ENCODE data around the gene FYB1. TPM values are rescaled to one million over a fixed set of nuclear protein-coding genes. Genes with fewer than 3 reads are reported as not detected.

The FYB1 gene
- total and polyA plus RNA-seq, 2 of the 8 experiments (the other 6 are each of a cell fraction or from before 2014, with no cell fraction given), result not detected

DNA sequence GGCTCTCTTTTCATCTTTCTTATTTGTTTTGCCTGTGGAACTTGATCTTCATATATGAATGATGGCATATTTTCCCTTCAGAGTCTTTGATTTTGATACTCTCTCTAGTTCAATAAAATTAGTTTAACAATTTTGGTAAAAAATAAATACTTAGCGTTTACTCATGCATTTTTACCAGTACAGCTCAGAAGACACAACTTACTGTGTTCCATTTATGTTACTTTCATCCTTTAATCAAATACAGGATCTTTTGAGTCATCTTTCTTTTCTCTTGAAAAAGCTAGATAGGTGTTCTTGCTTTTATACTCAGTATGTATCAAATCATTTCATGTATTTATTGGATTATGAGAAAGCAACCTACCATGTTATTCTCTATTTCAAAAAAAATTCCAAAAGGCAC is 98.0 kb downstream of the FYB1 start:
- Histone ChIP-seq H2BK20ac (ENCODE audit: low read length) (no peak overlapping the region), H3K23ac (ENCODE audit: insufficient read length) (no peak overlapping the region), H3K4me1 (replicated peaks in 1 of 4; ENCODE audit: control insufficient read depth in 3 of 4, insufficient read depth in 4 of 4, low read length in 3 of 4) (no peaks in the 10 kb centered on the region), H3K14ac (ENCODE audit: insufficient read length) (no peak overlapping the region), H2BK5ac (ENCODE audit: low read depth, low read length) (no peak overlapping the region), H3K79me1 (ENCODE audit: low read depth, low read length) (no peaks in the 10 kb centered on the region), H3K4ac (replicated peaks; ENCODE audit: insufficient read length, low read depth, low read length) (no peak overlapping the region), H3K4me2 (ENCODE audit: insufficient read depth in 1 of 2, low read depth in 2 of 2, low read length in 2 of 2) (no peak overlapping the region), H4K8ac (ENCODE audit: extremely low read depth, insufficient read depth, low read length) (no peak overlapping the region), H4K20me1 (replicated peaks in 1 of 2; ENCODE audit: control insufficient read depth in 1 of 2, insufficient read depth in 2 of 2, low read length in 2 of 2) (no peaks in the 10 kb centered on the region), H2BK12ac (ENCODE audit: low read depth, low read length) (no peak overlapping the region), H2BK120ac (replicated peaks; ENCODE audit: low read depth, low read length) (no peak overlapping the region), H2AK5ac (ENCODE audit: low read depth, low read length) (no peak overlapping the region), H3K4me3 (ENCODE audit: extremely low read depth in 1 of 4, insufficient read depth in 2 of 4, low read depth in 3 of 4, low read length in 4 of 4) (no peak overlapping the region), H4K5ac (ENCODE audit: insufficient read length, low read depth, low read length) (no peak overlapping the region), H3K79me2 (ENCODE audit: control insufficient read depth in 1 of 2, insufficient read depth in 2 of 2, low read length in 2 of 2) (no peaks in the 10 kb centered on the region), H2BK15ac (ENCODE audit: low read length) (no peak overlapping the region), H3K18ac (ENCODE audit: extremely low read depth, low read length) (no peak overlapping the region), H3K27me3 (replicated peaks in 1 of 4; ENCODE audit: control insufficient read depth in 3 of 4, extremely low read depth in 1 of 4, insufficient read depth in 3 of 4, low read length in 3 of 4) (peaks cover 0 to 1% (median 0%) of the 10 kb centered on the region in 4 experiments; a peak in 1 of 7 replicates), H3K9ac (replicated peaks in 1 of 4; ENCODE audit: extremely low read depth in 1 of 4, low read depth in 3 of 4, low read length in 3 of 4) (no peak overlapping the region), H3K23me2 (ENCODE audit: low read depth, low read length) (no peaks in the 10 kb centered on the region), H3K9me3 (ENCODE audit: insufficient read depth in 2 of 2, low read depth in 1 of 2, low read length in 1 of 2) (no peaks in the 10 kb centered on the region), H4K91ac (replicated peaks; ENCODE audit: insufficient read length, low read length) (no peak overlapping the region), H3K56ac (replicated peaks; ENCODE audit: insufficient read length, low read depth, low read length) (no peak overlapping the region), H2AFZ (ENCODE audit: low read length) (no peak overlapping the region), H3K27ac (ENCODE audit: low read depth, low read length) (no peak overlapping the region), H3K36me3 (ENCODE audit: control insufficient read depth in 2 of 4, insufficient read depth in 4 of 4, low read length in 3 of 4) (no peaks in the 10 kb centered on the region)
- CTCF ChIA-PET (ENCODE audit: partially characterized antibody), result interaction anchor here (1.5 to 1.7 kb wide), 2 partner anchors 10 to 96 kb away, joined by 5 to 6 read pairs; no protein-coding TSS in a partner anchor
- WGBS, 2 experiments (ENCODE audit: extremely low coverage in 1 of 2, insufficient coverage in 1 of 2, insufficient read length in 1 of 2, insufficient replicate concordance in 2 of 2, low coverage in 1 of 2, low lambda C conversion rate in 2 of 2, missing lambda C conversion rate in 1 of 2), result 82% methylated on average over 1 of the region's 1 CpG; no CpG with 5 or more reads in 1 of the 2 experiments
- DNase-seq (ENCODE audit: low read depth in 1 of 2, low spot score in 2 of 2) (no peak), FAIRE-seq (no peak)
- POLR2A ChIA-PET (ENCODE audit: partially characterized antibody), result no interaction called here
- no peak for TF ChIP-seq CHD2 (IDR thresholded peaks at IDR 0.05; ENCODE audit: low read length)
- no peak for TF ChIP-seq CEBPB (IDR thresholded peaks at IDR 0.05; ENCODE audit: low read depth, low read length)
- TF ChIP-seq BCL11A (IDR thresholded peaks at IDR 0.05; ENCODE audit: low read depth in 2 of 2, low read length in 2 of 2), result no peak
- TF ChIP-seq, protein P1, sequence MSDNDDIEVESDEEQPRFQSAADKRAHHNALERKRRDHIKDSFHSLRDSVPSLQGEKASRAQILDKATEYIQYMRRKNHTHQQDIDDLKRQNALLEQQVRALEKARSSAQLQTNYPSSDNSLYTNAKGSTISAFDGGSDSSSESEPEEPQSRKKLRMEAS (IDR thresholded peaks at IDR 0.05), result no peak
- TF ChIP-seq, protein P2, sequence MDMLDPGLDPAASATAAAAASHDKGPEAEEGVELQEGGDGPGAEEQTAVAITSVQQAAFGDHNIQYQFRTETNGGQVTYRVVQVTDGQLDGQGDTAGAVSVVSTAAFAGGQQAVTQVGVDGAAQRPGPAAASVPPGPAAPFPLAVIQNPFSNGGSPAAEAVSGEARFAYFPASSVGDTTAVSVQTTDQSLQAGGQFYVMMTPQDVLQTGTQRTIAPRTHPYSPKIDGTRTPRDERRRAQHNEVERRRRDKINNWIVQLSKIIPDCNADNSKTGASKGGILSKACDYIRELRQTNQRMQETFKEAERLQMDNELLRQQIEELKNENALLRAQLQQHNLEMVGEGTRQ (IDR thresholded peaks at IDR 0.05; ENCODE audit: low read length), result no peak
- no peak for TF ChIP-seq SIX5 (IDR thresholded peaks at IDR 0.05; ENCODE audit: low read depth, low read length)
- no peak for TF ChIP-seq SIN3A (conservative IDR thresholded peaks at IDR 0.05 in 1 of 2, IDR thresholded peaks at IDR 0.05 in 1 of 2; ENCODE audit: low read depth in 1 of 2, low read length in 2 of 2)
- no peak for TF ChIP-seq SRF (IDR thresholded peaks at IDR 0.05; ENCODE audit: low read depth, low read length)
- TF ChIP-seq ZNF274 (IDR thresholded peaks at IDR 0.05; ENCODE audit: borderline replicate concordance, extremely low read depth, low read length), result no peak
- TF ChIP-seq, protein P3, sequence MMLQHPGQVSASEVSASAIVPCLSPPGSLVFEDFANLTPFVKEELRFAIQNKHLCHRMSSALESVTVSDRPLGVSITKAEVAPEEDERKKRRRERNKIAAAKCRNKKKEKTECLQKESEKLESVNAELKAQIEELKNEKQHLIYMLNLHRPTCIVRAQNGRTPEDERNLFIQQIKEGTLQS (IDR thresholded peaks at IDR 0.05; ENCODE audit: insufficient read depth, low read depth, low read length), result no peak
- TF ChIP-seq PHF8 (conservative IDR thresholded peaks at IDR 0.05; ENCODE audit: low read depth, low read length), result no peak
- TF ChIP-seq SIRT6 (IDR thresholded peaks at IDR 0.05; ENCODE audit: low read length), result no peak
- no peak for TF ChIP-seq RAD21 (IDR thresholded peaks at IDR 0.05 in 1 of 2, conservative IDR thresholded peaks at IDR 0.05 in 1 of 2; ENCODE audit: low read depth in 2 of 2, low read length in 2 of 2)

Data from H1 (cell line).